K562 (cell line): ENCODE measurements around the gene SLC18A3. TPM values are rescaled to one million over a fixed set of nuclear protein-coding genes. Genes with fewer than 3 reads are reported as not detected.
A peak's percentile ranks its signal among the peaks of the same experiment; 100 is the strongest.

ENCODE experiments used
- CAMTA2 ChIP-seq: fragments of 250-450 bp; sonication (Bioruptor Pico); conservative IDR thresholded peaks from 2 replicates; pipeline ENCODE4 v1.5.1; 2022
- CBX2 ChIP-seq: fragments of 200-600 bp; sonication (generic); IDR thresholded peaks from one replicate; pipeline ENCODE4 v1.6.1; 2012; ENCODE audit warnings: mild to moderate bottlenecking, low read length, inconsistent platforms; ENCODE audit not compliant: insufficient read depth, poor library complexity, severe bottlenecking
- ETV1 ChIP-seq: fragments of 450-650 bp; conservative IDR thresholded peaks from 2 replicates; pipeline ENCODE4 v1.6.1; 2016; ENCODE audit warnings: missing genetic modification characterization, control low read depth, low read depth, missing compliant biosample characterization
- FOXM1 ChIP-seq, 2 experiments: fragments of 450-650 bp in 1 of 2; sonication (generic) in 1 of 2; formaldehyde crosslinking in 1 of 2; IDR thresholded peaks; 2 replicates each; pipeline versions ENCODE4 v1.6.1 to v1.9.0; 2017 to 2022; ENCODE audit warnings: low read depth in 2 of 2, mild to moderate bottlenecking in 2 of 2, missing genetic modification reagents in 1 of 2, moderate library complexity in 1 of 2
- ILF3 ChIP-seq: fragments of 450-650 bp; IDR thresholded peaks from 2 replicates; pipeline ENCODE4 v1.6.1; 2018; ENCODE audit warnings: antibody characterized with exemption, mild to moderate bottlenecking, moderate library complexity, borderline replicate concordance
- IRF2 ChIP-seq: sonication (generic); formaldehyde crosslinking; IDR thresholded peaks from 2 replicates; pipeline ENCODE4 v1.8.1; 2022; ENCODE audit warnings: mild to moderate bottlenecking, missing genetic modification reagents
- JUN ChIP-seq, 2 experiments: sonication (generic) in 1 of 2; formaldehyde crosslinking in 1 of 2; IDR thresholded peaks; 2 replicates each; pipeline versions ENCODE4 v1.6.1 to v1.8.0; 2012 to 2022; ENCODE audit warnings: borderline replicate concordance in 2 of 2, mild to moderate bottlenecking in 2 of 2, improper control_type of control experiment in 1 of 2, low read depth in 1 of 2, low read length in 1 of 2, missing genetic modification reagents in 1 of 2
- LCOR ChIP-seq: sonication (generic); formaldehyde crosslinking; IDR thresholded peaks from 2 replicates; pipeline ENCODE4 v1.8.0; 2022; ENCODE audit warnings: mild to moderate bottlenecking, missing genetic modification reagents
- MAZ ChIP-seq, 2 experiments: fragments of 450-650 bp in 1 of 2; sonication (generic) in 1 of 2; formaldehyde crosslinking; IDR thresholded peaks in 1 of 2; conservative IDR thresholded peaks in 1 of 2; 2 replicates each; pipeline versions ENCODE4 v1.4.0 to v1.5.0; 2020; ENCODE audit warnings: mild to moderate bottlenecking in 1 of 2, missing genetic modification reagents in 1 of 2
- NFIX ChIP-seq: fragments of 250-450 bp; sonication (Bioruptor Pico); IDR thresholded peaks from 2 replicates; pipeline ENCODE4 v1.4.0; 2020; ENCODE audit warnings: low read depth, mild to moderate bottlenecking, moderate library complexity
- POLR2AphosphoS5 ChIP-seq: IDR thresholded peaks from 2 replicates; pipeline ENCODE4 v1.6.1; 2011; ENCODE audit warnings: mild to moderate bottlenecking, low read depth, low read length, moderate library complexity; ENCODE audit not compliant: control insufficient read depth, insufficient read depth
- POLR2G ChIP-seq: fragments of 200-400 bp; formaldehyde crosslinking; IDR thresholded peaks from 2 replicates; pipeline ENCODE4 v1.6.1; 2017; ENCODE audit warnings: low read depth, mild to moderate bottlenecking, antibody characterized with exemption, low read length, moderate library complexity
- STAT5A ChIP-seq: IDR thresholded peaks from 2 replicates; pipeline ENCODE4 v1.6.1; 2012; ENCODE audit warnings: low read length, inconsistent platforms, borderline replicate concordance
- ZEB2 ChIP-seq: fragments of 450-650 bp; IDR thresholded peaks from 2 replicates; pipeline ENCODE4 v1.6.1; 2016
- ZNF174 ChIP-seq: fragments of 250-450 bp; sonication (Bioruptor Pico); IDR thresholded peaks from 2 replicates; pipeline ENCODE4 v1.4.0; 2020; ENCODE audit warnings: mild to moderate bottlenecking
- ZNF589 ChIP-seq: fragments of 200-800 bp; sonication (Bioruptor generic); IDR thresholded peaks from 2 replicates; pipeline ENCODE4 v1.6.1; 2016; ENCODE audit warnings: low read depth, missing genetic modification characterization, missing compliant biosample characterization
- ZNF696 ChIP-seq: fragments of 250-450 bp; sonication (Bioruptor Pico); conservative IDR thresholded peaks from 2 replicates; pipeline ENCODE4 v1.4.0; 2020; ENCODE audit warnings: mild to moderate bottlenecking, moderate library complexity
- ZNF75A ChIP-seq: fragments of 450-650 bp; formaldehyde crosslinking; IDR thresholded peaks from 2 replicates; pipeline ENCODE4 v1.4.0; 2020; ENCODE audit warnings: mild to moderate bottlenecking
- polyA plus RNA-seq, 8 experiments: library from polyadenylated mRNA; depleted of rRNA in 4 of 8; stranded (reverse) in 5 of 8; unstranded in 3 of 8; fragments of >200 nt; fragmentation: Nextera tagmentation in 2 of 8; fragmentation: Illumina TruSeq in 1 of 8; extraction: Ambion mirVana in 2 of 8; extraction: Trizol in 1 of 8; gene quantifications; 2 replicates each; pipeline versions ENCODE4 v1.2.1 to v1.2.3, GENCODE V29; 2011 to 2014; ENCODE audit warnings: inconsistent platforms in 1 of 8, missing spikeins in 1 of 8
- total RNA-seq, 7 experiments: library from RNA; depleted of rRNA in 6 of 7; stranded (reverse); fragments of >200 nt in 6 of 7; fragmentation: Illumina TruSeq in 2 of 7; extraction: Trizol in 2 of 7; gene quantifications; 2 replicates each; pipeline versions ENCODE4 v1.2.1 to v1.2.3, GENCODE V29; 2011 to 2021; ENCODE audit warnings: low replicate concordance in 1 of 7
- TF ChIP-seq, protein P1 (sequence below), 2 experiments: fragments of 150-350 bp in 1 of 2; IDR thresholded peaks; 2 replicates each; pipeline ENCODE4 v1.6.1; 2012 to 2016; ENCODE audit warnings: low read depth in 2 of 2, low read length in 2 of 2, mild to moderate bottlenecking in 1 of 2, moderate library complexity in 1 of 2
- TF ChIP-seq, protein P2 (sequence below): fragments of 450-650 bp; IDR thresholded peaks from 2 replicates; pipeline ENCODE4 v1.6.1; 2016; ENCODE audit warnings: borderline replicate concordance
- TF ChIP-seq, protein P3 (sequence below): sonication (generic); formaldehyde crosslinking; IDR thresholded peaks from 2 replicates; pipeline ENCODE4 v1.8.1; 2022; ENCODE audit warnings: missing genetic modification reagents

SLC18A3 gene
- total and polyA plus RNA-seq, 9 of the 15 experiments (the other 6 are each of a cell fraction or from before 2014, with no cell fraction given), result not detected

DNA sequence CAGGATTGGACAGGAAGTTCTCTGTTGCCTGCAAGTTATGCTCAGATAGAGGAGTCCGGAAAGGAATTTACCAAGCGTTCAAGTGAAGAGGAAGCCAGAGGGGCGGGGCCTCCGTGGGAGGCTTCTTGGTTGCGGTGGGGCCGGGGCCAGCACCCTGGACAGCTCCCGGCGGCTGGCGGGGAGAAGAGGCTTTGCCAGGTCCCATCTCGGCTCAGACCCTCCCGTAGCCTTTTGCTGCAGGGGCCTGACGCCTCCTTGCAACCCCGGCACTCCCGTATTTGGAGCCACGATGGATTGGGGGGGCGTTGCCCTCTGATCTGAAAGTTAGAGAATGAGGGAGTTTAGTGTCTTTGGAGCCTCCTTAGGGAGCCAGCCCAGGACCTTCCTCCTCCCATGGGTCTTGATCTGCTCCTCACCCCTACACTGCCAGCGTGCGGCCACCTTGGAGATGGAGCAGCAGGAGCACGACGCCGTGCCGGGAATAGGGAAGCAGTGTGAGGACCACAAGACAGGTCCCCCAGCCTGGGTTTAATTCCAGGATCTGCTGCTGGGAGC is 3.1 kb upstream of the SLC18A3 start (continued):
- TF ChIP-seq, protein P1, sequence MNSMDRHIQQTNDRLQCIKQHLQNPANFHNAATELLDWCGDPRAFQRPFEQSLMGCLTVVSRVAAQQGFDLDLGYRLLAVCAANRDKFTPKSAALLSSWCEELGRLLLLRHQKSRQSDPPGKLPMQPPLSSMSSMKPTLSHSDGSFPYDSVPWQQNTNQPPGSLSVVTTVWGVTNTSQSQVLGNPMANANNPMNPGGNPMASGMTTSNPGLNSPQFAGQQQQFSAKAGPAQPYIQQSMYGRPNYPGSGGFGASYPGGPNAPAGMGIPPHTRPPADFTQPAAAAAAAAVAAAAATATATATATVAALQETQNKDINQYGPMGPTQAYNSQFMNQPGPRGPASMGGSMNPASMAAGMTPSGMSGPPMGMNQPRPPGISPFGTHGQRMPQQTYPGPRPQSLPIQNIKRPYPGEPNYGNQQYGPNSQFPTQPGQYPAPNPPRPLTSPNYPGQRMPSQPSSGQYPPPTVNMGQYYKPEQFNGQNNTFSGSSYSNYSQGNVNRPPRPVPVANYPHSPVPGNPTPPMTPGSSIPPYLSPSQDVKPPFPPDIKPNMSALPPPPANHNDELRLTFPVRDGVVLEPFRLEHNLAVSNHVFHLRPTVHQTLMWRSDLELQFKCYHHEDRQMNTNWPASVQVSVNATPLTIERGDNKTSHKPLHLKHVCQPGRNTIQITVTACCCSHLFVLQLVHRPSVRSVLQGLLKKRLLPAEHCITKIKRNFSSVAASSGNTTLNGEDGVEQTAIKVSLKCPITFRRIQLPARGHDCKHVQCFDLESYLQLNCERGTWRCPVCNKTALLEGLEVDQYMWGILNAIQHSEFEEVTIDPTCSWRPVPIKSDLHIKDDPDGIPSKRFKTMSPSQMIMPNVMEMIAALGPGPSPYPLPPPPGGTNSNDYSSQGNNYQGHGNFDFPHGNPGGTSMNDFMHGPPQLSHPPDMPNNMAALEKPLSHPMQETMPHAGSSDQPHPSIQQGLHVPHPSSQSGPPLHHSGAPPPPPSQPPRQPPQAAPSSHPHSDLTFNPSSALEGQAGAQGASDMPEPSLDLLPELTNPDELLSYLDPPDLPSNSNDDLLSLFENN (IDR thresholded peaks at IDR 0.05; ENCODE audit: low read depth in 2 of 2, low read length in 2 of 2), result no peak
- TF ChIP-seq ILF3 (no peak), MAZ (CRISPR knock-in tag; conservative IDR thresholded peaks at IDR 0.05 in 1 of 2, IDR thresholded peaks at IDR 0.05 in 1 of 2) (peak in 1 of 2 experiments; percentile 94; a peak in 2 of 4 replicates), FOXM1 (IDR thresholded peaks at IDR 0.05; ENCODE audit: low read depth) (no peak), FOXM1 (CRISPR knock-in tag; IDR thresholded peaks at IDR 0.05; ENCODE audit: low read depth) (no peak), ZNF589 (0 out of 2 replicates have a peak, but pooled peaks have one; percentile 66), NFIX (CRISPR knock-in tag) (no peak), STAT5A (no peak), ZNF174 (CRISPR knock-in tag) (no peak), IRF2 (0 out of 2 replicates have a peak, but pooled peaks have one; percentile 56), POLR2G (no peak), ETV1 (tag) (no peak; the same call in 1 of the 2 replicates), LCOR (CRISPR knock-in tag) (0 out of 2 replicates have a peak, but pooled peaks have one; percentile 49), JUN (IDR thresholded peaks at IDR 0.05; ENCODE audit: borderline replicate concordance, low read depth, low read length) (no peak), JUN (CRISPR knock-in tag; IDR thresholded peaks at IDR 0.05; ENCODE audit: borderline replicate concordance) (no peak), ZEB2 (no peak), ZNF696 (CRISPR knock-in tag) (no peak), CBX2 (no peak), POLR2AphosphoS5 (no peak), ZNF75A (no peak), CAMTA2 (CRISPR knock-in tag) (no peak)
- TF ChIP-seq, protein P2, sequence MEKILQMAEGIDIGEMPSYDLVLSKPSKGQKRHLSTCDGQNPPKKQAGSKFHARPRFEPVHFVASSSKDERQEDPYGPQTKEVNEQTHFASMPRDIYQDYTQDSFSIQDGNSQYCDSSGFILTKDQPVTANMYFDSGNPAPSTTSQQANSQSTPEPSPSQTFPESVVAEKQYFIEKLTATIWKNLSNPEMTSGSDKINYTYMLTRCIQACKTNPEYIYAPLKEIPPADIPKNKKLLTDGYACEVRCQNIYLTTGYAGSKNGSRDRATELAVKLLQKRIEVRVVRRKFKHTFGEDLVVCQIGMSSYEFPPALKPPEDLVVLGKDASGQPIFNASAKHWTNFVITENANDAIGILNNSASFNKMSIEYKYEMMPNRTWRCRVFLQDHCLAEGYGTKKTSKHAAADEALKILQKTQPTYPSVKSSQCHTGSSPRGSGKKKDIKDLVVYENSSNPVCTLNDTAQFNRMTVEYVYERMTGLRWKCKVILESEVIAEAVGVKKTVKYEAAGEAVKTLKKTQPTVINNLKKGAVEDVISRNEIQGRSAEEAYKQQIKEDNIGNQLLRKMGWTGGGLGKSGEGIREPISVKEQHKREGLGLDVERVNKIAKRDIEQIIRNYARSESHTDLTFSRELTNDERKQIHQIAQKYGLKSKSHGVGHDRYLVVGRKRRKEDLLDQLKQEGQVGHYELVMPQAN, result no peak
- TF ChIP-seq, protein P3, sequence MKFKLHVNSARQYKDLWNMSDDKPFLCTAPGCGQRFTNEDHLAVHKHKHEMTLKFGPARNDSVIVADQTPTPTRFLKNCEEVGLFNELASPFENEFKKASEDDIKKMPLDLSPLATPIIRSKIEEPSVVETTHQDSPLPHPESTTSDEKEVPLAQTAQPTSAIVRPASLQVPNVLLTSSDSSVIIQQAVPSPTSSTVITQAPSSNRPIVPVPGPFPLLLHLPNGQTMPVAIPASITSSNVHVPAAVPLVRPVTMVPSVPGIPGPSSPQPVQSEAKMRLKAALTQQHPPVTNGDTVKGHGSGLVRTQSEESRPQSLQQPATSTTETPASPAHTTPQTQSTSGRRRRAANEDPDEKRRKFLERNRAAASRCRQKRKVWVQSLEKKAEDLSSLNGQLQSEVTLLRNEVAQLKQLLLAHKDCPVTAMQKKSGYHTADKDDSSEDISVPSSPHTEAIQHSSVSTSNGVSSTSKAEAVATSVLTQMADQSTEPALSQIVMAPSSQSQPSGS (CRISPR knock-in tag), result no peak
